Smooth muscle cell (in vitro differentiated cells): ENCODE results near the gene RNF13. TPM values are rescaled to one million over a fixed set of nuclear protein-coding genes. Genes with fewer than 3 reads are reported as not detected.

Source experiments
- DNase-seq: peaks from one replicate; lab custom pipeline; 2025; ENCODE audit not compliant: unreplicated experiment; lab: John Stamatoyannopoulos, UW
- H2AFZ ChIP-seq: fragments of 200-600 bp; sonication (generic); 2 replicates; pipeline ENCODE4 v1.6.0; 2016; ENCODE audit warnings: antibody characterized with exemption, low read depth, mild to moderate bottlenecking
- H3F3A ChIP-seq: fragments of 200-600 bp; sonication (generic); 2 replicates; pipeline ENCODE4 v1.6.0; 2017; ENCODE audit warnings: antibody characterized with exemption, low read depth
- H3K27ac ChIP-seq: fragments of 200-600 bp; sonication (generic); 2 replicates; pipeline ENCODE4 v1.5.1; 2016; ENCODE audit warnings: low read depth, mild to moderate bottlenecking
- H3K27me3 ChIP-seq: fragments of 200-600 bp; sonication (generic); 2 replicates; pipeline ENCODE4 v1.6.1; 2016; ENCODE audit warnings: low read depth, mild to moderate bottlenecking
- H3K36me3 ChIP-seq: fragments of 200-600 bp; sonication (generic); 2 replicates; pipeline ENCODE4 v1.5.1; 2016; ENCODE audit warnings: low read depth
- H3K4me1 ChIP-seq: fragments of 200-600 bp; sonication (generic); 2 replicates; pipeline ENCODE4 v1.5.1; 2016; ENCODE audit warnings: low read depth
- H3K4me2 ChIP-seq: fragments of 200-600 bp; sonication (generic); 2 replicates; pipeline ENCODE4 v1.6.0; 2016; ENCODE audit warnings: mild to moderate bottlenecking
- H3K4me3 ChIP-seq: fragments of 200-600 bp; sonication (generic); 2 replicates; pipeline ENCODE4 v1.5.1; 2016; ENCODE audit warnings: mild to moderate bottlenecking
- H3K79me2 ChIP-seq: fragments of 200-600 bp; sonication (generic); 2 replicates; pipeline ENCODE4 v1.6.0; 2016; ENCODE audit warnings: low read depth, mild to moderate bottlenecking
- H3K9ac ChIP-seq: fragments of 200-600 bp; sonication (generic); 2 replicates; pipeline ENCODE4 v1.6.0; 2016; ENCODE audit warnings: low read depth
- H3K9me3 ChIP-seq: fragments of 200-600 bp; sonication (generic); replicated peaks from 2 replicates; pipeline ENCODE4 v1.5.1; 2016; ENCODE audit warnings: low read depth
- H4K20me1 ChIP-seq: fragments of 200-600 bp; sonication (generic); 2 replicates; pipeline ENCODE4 v1.6.0; 2016; ENCODE audit warnings: low read depth
- CTCF ChIP-seq: fragments of 200-600 bp; sonication (generic); IDR thresholded peaks from 2 replicates; pipeline ENCODE4 v1.5.1; 2017; ENCODE audit warnings: borderline replicate concordance, mild to moderate bottlenecking, antibody characterized with exemption; ENCODE audit not compliant: insufficient read depth, poor library complexity, severe bottlenecking
- WGBS: methylation state at CpG from one replicate; pipeline ENCODE4 v1.1.7; 2016; ENCODE audit warnings: low lambda C conversion rate; 5-methylcytosine and 5-hydroxymethylcytosine counted together
- polyA plus RNA-seq: library from polyadenylated mRNA; unstranded; fragments of >200 nt; fragmentation: Nextera tagmentation; extraction: Ambion mirVana; gene quantifications from 2 replicates; pipeline ENCODE4 v1.2.1, GENCODE V29; 2016
- total RNA-seq: library from RNA; depleted of rRNA; stranded (reverse); fragments of >200 nt; gene quantifications from 2 replicates; pipeline ENCODE4 v1.2.3, GENCODE V29; 2014

Gene RNF13
- total and polyA plus RNA-seq, 2 experiments from 2014 or later = 46.1 to 81.9 TPM

- H4K20me1 ChIP-seq = peaks cover 5% of the 10 kb centered on the region
- H3K27me3 ChIP-seq = no peaks in the 10 kb centered on the region
- H3F3A ChIP-seq = no peaks in the 10 kb centered on the region
- no peaks in the 10 kb centered on the region for H3K79me2 ChIP-seq
- no peak overlapping the region for H2AFZ ChIP-seq
- no peak overlapping the region for H3K4me3 ChIP-seq
- no peak overlapping the region for H3K9ac ChIP-seq
- WGBS = 99% methylated on average over 7 of the region's 7 CpGs
- no peak for TF ChIP-seq CTCF
- no peak overlapping the region for H3K4me2 ChIP-seq
- H3K4me1 ChIP-seq = no peaks in the 10 kb centered on the region
- H3K9me3 ChIP-seq = peaks cover 6% of the 10 kb centered on the region
- H3K27ac ChIP-seq = no peak overlapping the region
- H3K36me3 ChIP-seq = peaks cover 9% of the 10 kb centered on the region
- no peak for DNase-seq
Observed at GRCh38 chr3:149947231-149947630, 134.2 kb downstream of the RNF13 start.

- Histone ChIP-seq H3K27ac (no peak overlapping the region), H3K9me3 (peaks cover 6% of the 10 kb centered on the region), H3K4me2 (no peak overlapping the region), H3K79me2 (no peaks in the 10 kb centered on the region), H3K36me3 (peaks cover 9% of the 10 kb centered on the region), H3K9ac (no peak overlapping the region), H3K4me3 (no peak overlapping the region), H3K27me3 (no peaks in the 10 kb centered on the region), H3K4me1 (no peaks in the 10 kb centered on the region), H4K20me1 (peaks cover 16% of the 10 kb centered on the region), H3F3A (no peaks in the 10 kb centered on the region), H2AFZ (no peak overlapping the region)
- no peak for TF ChIP-seq CTCF
- no peak for DNase-seq
- 91% methylated on average over 2 of the region's 2 CpGs for WGBS
Observed at GRCh38 chr3:149949181-149949580, 136.2 kb downstream of the RNF13 start.

GRCh38 chr3:149954812-149955211, 141.8 kb downstream of the RNF13 start:
- WGBS = 63% methylated on average over 1 of the region's 1 CpG
- H3K79me2 ChIP-seq = peaks cover 36% of the 10 kb centered on the region

More at GRCh38 chr3:149954812-149955211, 141.8 kb downstream of the RNF13 start:
- peaks cover 6% of the 10 kb centered on the region for H3K9me3 ChIP-seq
- H4K20me1 ChIP-seq = peaks cover 70% of the 10 kb centered on the region
- no peak overlapping the region for H3K9ac ChIP-seq
- no peaks in the 10 kb centered on the region for H3K27me3 ChIP-seq
- H3K4me2 ChIP-seq = no peak overlapping the region
- no peak overlapping the region for H2AFZ ChIP-seq
- H3K4me3 ChIP-seq = no peak overlapping the region
- H3F3A ChIP-seq = peaks cover 7% of the 10 kb centered on the region
- DNase-seq = no peak
- H3K27ac ChIP-seq = peak overlapping the region; percentile 38
- peaks cover 3% of the 10 kb centered on the region for H3K36me3 ChIP-seq
- no peaks in the 10 kb centered on the region for H3K4me1 ChIP-seq
- no peak for TF ChIP-seq CTCF
